Loucy (cell line): Measurements from ENCODE around the gene COQ10B.

Experiments
- H2AFZ ChIP-seq: fragments of 200-600 bp; sonication (generic); 2 replicates; pipeline ENCODE4 v1.6.0; 2016; ENCODE audit warnings: antibody characterized with exemption, mild to moderate bottlenecking, low read length, moderate library complexity
- H3F3A ChIP-seq: fragments of 200-600 bp; 2 replicates; pipeline ENCODE4 v1.6.0; 2016; ENCODE audit warnings: antibody characterized with exemption, low read depth, mild to moderate bottlenecking
- H3K27me3 ChIP-seq: fragments of 200-600 bp; sonication (generic); 2 replicates; pipeline ENCODE4 v1.6.1; 2014; ENCODE audit warnings: low read length, mild to moderate bottlenecking; ENCODE audit not compliant: insufficient read depth, poor library complexity, severe bottlenecking
- H3K36me3 ChIP-seq: fragments of 200-600 bp; sonication (generic); 2 replicates; pipeline ENCODE4 v1.6.1; 2016; ENCODE audit warnings: low read length; ENCODE audit not compliant: insufficient read depth
- H3K4me1 ChIP-seq: fragments of 200-600 bp; sonication (generic); 2 replicates; pipeline ENCODE4 v1.5.1; 2014; ENCODE audit warnings: low read length, mild to moderate bottlenecking; ENCODE audit not compliant: insufficient read depth, poor library complexity, severe bottlenecking
- H3K4me2 ChIP-seq: fragments of 200-600 bp; sonication (generic); 2 replicates; pipeline ENCODE4 v1.6.0; 2014; ENCODE audit warnings: antibody characterized with exemption, low read length, low read depth, mild to moderate bottlenecking; ENCODE audit not compliant: poor library complexity, severe bottlenecking
- H3K4me3 ChIP-seq: fragments of 200-600 bp; sonication (generic); 2 replicates; pipeline ENCODE4 v1.5.1; 2014; ENCODE audit warnings: low read length, mild to moderate bottlenecking, mixed read lengths; ENCODE audit not compliant: poor library complexity, severe bottlenecking
- H3K79me2 ChIP-seq: fragments of 200-600 bp; sonication (generic); 2 replicates; pipeline ENCODE4 v1.6.1; 2014; ENCODE audit warnings: low read length; ENCODE audit not compliant: insufficient read depth
- H3K9ac ChIP-seq: fragments of 200-600 bp; sonication (generic); 2 replicates; pipeline ENCODE4 v1.6.0; 2014; ENCODE audit warnings: mild to moderate bottlenecking, low read depth, low read length, moderate library complexity; ENCODE audit not compliant: poor library complexity, severe bottlenecking
- H3K9me2 ChIP-seq: fragments of 200-600 bp; sonication (generic); replicated peaks from 2 replicates; pipeline ENCODE4 v1.6.1; 2016; ENCODE audit warnings: low read depth, low read length, mixed read lengths
- H3K9me3 ChIP-seq: fragments of 200-600 bp; sonication (generic); 2 replicates; pipeline ENCODE4 v1.6.1; 2014; ENCODE audit warnings: mild to moderate bottlenecking, antibody characterized with exemption, low read length, low read depth; ENCODE audit not compliant: insufficient read depth
- H4K20me1 ChIP-seq: fragments of 200-600 bp; sonication (generic); 2 replicates; pipeline ENCODE4 v1.6.0; 2014; ENCODE audit warnings: antibody characterized with exemption, low read length, mild to moderate bottlenecking; ENCODE audit not compliant: insufficient read depth, poor library complexity, severe bottlenecking
- EZH2phosphoT487 ChIP-seq: fragments of 200-600 bp; IDR thresholded peaks from 2 replicates; pipeline ENCODE4 v1.6.1; 2018; ENCODE audit warnings: antibody characterized with exemption, mild to moderate bottlenecking, moderate library complexity, borderline replicate concordance
- TF ChIP-seq, protein P1 (sequence below): fragments of 200-600 bp; sonication (generic); conservative IDR thresholded peaks from 2 replicates; pipeline ENCODE4 v1.5.1; 2014; ENCODE audit warnings: mild to moderate bottlenecking, antibody characterized with exemption, low read length

COQ10B gene

GRCh38 chr2:197486175-197486574 is 32.8 kb downstream of the COQ10B start:
- Histone ChIP-seq H3K27me3 (no peaks in the 10 kb centered on the region), H3K79me2 (peaks cover 23% of the 10 kb centered on the region), H3K4me1 (no peaks in the 10 kb centered on the region), H3K36me3 (peaks cover 54% of the 10 kb centered on the region), H3K4me2 (no peak overlapping the region), H4K20me1 (peaks cover 28% of the 10 kb centered on the region), H3F3A (peaks cover 7% of the 10 kb centered on the region; the same call in 1 of the 2 replicates), H3K9me2 (no peaks in the 10 kb centered on the region), H3K9me3 (no peaks in the 10 kb centered on the region; the same call in 1 of the 2 replicates), H2AFZ (no peak overlapping the region), H3K4me3 (no peak overlapping the region), H3K9ac (no peak overlapping the region)
- TF ChIP-seq EZH2phosphoT487: no peak
- TF ChIP-seq, protein P1, sequence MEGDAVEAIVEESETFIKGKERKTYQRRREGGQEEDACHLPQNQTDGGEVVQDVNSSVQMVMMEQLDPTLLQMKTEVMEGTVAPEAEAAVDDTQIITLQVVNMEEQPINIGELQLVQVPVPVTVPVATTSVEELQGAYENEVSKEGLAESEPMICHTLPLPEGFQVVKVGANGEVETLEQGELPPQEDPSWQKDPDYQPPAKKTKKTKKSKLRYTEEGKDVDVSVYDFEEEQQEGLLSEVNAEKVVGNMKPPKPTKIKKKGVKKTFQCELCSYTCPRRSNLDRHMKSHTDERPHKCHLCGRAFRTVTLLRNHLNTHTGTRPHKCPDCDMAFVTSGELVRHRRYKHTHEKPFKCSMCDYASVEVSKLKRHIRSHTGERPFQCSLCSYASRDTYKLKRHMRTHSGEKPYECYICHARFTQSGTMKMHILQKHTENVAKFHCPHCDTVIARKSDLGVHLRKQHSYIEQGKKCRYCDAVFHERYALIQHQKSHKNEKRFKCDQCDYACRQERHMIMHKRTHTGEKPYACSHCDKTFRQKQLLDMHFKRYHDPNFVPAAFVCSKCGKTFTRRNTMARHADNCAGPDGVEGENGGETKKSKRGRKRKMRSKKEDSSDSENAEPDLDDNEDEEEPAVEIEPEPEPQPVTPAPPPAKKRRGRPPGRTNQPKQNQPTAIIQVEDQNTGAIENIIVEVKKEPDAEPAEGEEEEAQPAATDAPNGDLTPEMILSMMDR: no peak

- Histone ChIP-seq H3K9ac (no peak overlapping the region), H3K4me2 (no peak overlapping the region), H3K9me2 (no peaks in the 10 kb centered on the region), H2AFZ (no peak overlapping the region), H4K20me1 (peaks cover 40% of the 10 kb centered on the region), H3F3A (peaks cover 7% of the 10 kb centered on the region; the same call in 1 of the 2 replicates), H3K36me3 (peaks cover 66% of the 10 kb centered on the region), H3K27me3 (no peaks in the 10 kb centered on the region), H3K79me2 (peaks cover 35% of the 10 kb centered on the region), H3K9me3 (no peaks in the 10 kb centered on the region; the same call in 1 of the 2 replicates), H3K4me3 (no peak overlapping the region), H3K4me1 (peaks cover 3% of the 10 kb centered on the region)
- TF ChIP-seq, protein P1: no peak
- TF ChIP-seq EZH2phosphoT487: no peak
Measured at GRCh38 chr2:197487385-197487784, 34.0 kb downstream of the COQ10B start.

DNA sequence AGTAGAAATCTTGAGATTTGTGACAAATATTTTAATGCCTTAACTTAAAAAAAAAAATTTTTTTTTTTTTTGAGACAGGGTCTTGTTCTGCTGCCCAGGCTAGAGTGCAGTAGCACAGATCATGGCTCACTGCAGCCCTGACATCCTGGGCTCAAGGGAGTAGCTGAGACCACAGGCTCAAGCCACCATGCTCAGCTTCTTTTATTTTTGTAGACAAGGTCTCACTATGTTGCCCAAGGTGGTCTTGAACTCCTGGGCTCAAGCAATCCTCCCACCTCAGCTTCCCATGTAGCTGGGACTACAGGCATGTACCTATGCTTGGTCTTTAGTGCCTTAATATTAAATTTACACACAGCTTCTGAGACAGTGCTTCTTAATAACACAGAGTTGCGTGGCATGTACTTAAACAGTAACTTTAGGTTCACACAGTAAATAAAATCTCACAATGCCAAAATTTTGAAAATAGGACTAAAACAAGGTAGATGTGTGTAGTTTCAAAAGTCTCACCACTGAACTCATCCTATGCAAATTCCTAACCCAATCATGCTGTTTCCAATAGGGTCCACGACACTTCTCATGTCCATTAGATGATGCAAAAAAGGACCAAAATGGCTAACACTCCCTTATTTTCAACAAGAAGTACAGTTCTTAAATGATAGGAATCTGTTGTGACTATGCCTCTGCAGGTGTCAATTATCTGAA is 42.2 kb downstream of the COQ10B start:
- H3K36me3 ChIP-seq: peaks cover 73% of the 10 kb centered on the region
- H3K4me2 ChIP-seq: peak overlapping the region; percentile 93
- TF ChIP-seq EZH2phosphoT487: no peak
- TF ChIP-seq, protein P1: no peak
- no peaks in the 10 kb centered on the region for H3K9me2 ChIP-seq
- H3F3A ChIP-seq: no peaks in the 10 kb centered on the region
- H4K20me1 ChIP-seq: peaks cover 78% of the 10 kb centered on the region
- H3K9me3 ChIP-seq: no peaks in the 10 kb centered on the region
- H3K27me3 ChIP-seq: no peaks in the 10 kb centered on the region
- no peak overlapping the region for H2AFZ ChIP-seq
- H3K4me3 ChIP-seq: peak overlapping the region; percentile 91
- H3K79me2 ChIP-seq: peaks cover 94% of the 10 kb centered on the region
- peak overlapping the region; percentile 89 for H3K9ac ChIP-seq
- peaks cover 51% of the 10 kb centered on the region for H3K4me1 ChIP-seq
